IPS DF 4.7 (cell line): ENCODE measurements around the gene SECISBP2.

Source experiments
- DNase-seq: peaks from one replicate; pipeline ENCODE4 v3.0.0-alpha.2; 2013; ENCODE audit warnings: low spot score; ENCODE audit errors: extremely low read depth

The SECISBP2 gene

DNA sequence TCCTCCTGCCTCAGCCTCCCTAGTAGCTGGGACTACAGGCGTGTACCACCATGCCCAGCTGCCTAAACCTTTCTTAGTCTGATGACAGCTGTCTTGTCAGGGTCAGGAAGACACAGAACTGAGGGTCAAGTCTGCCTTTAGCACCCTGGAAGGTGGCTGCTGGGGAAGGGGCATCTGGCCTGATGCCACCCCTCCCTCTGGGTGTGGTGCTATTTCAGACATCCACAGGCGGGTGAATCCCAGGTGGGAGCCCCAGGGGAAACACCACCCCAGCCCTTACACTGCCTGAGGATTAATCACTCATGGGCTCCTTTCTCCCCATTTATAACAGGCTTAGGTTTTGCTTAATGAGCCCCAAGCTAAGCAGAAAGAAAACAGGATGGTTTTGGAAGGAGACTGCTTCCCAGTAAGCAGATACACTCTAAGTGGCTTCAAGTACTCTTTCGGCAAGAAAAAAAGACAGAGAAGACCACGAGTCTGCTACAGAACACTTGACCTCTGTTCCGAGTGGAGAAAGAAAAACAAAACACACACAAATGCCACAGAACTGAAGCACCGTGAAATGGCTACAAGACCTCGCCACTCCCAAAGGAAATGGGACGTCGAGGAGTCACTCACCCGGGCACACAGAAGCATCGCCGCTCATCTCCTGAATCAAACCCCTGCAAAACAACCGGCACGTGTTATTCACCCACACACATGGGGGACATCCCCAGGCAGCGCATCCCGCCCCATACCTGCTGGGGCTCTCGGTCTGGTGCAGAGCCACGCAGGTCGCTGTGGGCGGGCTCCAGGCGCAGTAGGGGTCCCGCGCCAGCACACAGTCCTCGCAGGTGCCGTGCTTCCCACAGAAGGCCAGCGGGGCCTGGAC is 62.4 kb downstream of the SECISBP2 start:
- no peak for DNase-seq

DNA sequence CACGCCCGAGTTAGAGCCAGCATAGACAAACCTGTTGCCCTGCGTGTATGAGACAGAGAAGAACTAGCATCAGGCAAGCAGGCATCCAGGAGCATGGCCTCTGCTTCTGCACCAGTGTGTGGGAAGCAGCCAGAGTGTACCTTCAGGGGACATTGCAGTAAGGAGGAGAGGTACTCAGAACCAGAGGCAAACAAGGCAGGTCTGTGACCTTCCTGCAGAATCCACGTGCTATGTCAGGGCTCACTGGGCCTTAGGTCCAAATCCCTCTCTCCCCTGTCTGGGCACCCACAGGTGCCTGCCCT is 63.0 kb downstream of the SECISBP2 start:
- no peak for DNase-seq

DNA sequence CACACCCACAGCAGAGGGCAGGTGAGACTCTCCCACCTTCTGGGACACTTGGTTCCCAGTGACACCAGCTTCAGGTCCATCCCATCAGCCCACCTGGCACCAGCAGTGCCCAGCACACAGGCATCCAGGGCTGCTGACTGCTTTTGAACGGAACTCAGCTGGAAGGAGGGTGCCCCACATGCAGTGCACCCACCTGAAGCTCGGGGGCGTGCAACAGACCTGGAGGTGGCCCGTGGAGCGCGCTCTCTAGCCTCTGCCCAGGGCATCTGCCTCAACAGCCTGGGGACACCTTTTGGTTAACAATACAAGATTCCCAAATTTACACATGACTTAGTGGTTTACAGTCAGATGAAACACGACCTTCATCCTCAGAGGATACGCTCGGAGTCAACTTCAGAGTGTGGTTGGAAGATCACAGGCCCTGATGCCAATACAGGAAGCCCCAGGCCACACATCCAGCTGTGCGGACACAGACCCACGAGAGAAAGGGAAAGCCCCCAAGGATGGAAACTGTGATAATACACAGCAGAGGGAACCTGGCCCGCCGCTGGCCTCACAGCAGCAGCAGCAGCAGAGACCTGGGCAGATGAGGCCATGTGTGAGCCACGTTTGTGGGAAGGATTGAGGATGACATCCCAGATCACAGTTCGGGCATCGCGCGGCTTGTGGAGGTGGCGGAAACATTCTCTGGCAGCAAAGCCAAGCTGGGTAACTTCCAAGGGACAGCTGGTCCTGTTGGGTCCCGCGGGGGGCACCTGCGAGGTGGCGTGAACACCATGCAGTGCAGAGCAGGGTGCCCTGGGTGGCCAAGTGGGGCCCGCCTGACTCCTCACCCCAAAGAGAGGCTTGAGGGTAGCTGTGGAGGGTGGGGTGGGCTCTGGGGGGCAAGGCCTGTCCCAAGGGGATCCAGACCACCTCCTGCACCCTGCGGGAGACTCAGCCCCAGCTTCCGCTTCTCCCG is 64.0 kb downstream of the SECISBP2 start:
- no peak for DNase-seq

DNA sequence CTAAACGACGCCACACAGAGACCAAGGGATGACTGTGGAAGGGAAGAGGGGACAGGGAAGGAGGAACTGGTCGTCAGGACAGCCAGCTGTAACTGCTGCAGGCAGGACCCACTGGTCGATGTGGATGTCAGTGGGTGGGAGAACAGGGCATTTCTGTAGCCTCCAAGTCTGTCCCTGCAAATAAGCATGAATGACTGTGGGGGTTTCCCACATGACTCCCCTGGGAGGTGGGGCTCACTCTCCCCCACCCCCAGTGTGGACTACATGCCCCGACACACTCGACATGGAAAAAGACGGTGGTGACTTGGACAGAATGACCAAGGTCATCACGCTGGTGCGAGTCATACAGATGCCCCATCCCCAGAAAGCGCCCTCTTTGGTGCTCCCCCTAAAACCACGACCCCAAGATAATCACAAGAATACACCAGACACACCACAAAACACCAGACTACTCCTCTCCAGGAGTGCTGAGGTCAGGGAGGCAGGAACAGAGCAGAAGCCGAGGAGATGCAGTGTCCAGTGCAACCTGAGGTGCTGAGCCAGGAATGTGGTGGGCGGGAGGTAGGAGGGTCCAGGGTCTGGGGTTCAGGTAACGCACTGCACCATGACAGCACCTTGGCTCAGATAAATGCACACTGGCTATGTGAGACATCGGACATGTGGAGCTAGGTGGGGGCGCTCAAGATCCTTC is 64.9 kb downstream of the SECISBP2 start:
- DNase-seq = no peak

DNA sequence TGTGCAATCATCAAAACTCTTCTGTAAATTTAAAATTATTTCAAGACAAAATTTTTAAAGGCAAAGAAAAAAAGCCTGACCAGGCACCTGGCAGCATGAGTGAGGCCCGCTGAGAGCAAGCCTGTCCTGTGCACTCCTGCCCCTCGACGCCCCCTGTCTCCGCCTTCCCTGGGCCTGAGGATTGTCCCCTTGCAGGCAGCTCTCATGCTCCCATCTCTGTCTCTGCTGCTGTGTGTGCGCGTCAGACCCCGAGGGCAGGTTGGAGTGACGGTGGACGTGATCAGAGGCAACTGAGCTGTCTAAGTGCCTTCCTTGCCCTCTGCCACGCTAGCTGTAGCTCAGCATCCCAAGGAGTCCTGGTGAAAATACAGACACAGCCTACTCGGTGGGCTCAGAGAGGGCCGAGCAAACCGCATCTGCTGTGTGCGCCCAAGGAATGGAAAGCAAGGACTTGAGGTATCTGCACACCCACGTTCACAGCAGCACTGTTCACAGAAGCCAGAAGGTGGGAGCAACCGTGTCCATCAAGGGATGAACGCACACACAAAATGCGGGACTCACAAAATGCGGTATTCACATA is 65.5 kb downstream of the SECISBP2 start:
- DNase-seq = no peak

DNA sequence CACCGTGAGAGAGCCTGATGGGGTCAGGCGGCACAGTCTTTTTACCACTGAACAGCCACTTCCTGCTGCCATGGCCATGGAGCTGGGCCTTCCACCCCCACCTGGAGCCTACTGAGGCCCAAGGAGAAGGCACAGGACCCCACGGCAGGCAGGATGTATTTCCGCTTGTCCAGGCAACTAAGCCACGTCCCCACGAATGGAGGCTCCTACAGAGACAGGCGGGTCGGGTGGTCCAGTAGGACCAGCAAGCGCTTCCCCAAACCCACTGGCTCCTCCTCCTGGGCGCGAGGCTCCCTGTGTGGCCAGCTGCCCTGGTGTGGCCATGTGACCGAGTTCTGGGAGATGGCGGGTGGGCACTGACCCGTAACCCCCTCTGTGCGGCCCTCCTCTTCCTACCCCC is 66.5 kb downstream of the SECISBP2 start:
- no peak for DNase-seq

DNA sequence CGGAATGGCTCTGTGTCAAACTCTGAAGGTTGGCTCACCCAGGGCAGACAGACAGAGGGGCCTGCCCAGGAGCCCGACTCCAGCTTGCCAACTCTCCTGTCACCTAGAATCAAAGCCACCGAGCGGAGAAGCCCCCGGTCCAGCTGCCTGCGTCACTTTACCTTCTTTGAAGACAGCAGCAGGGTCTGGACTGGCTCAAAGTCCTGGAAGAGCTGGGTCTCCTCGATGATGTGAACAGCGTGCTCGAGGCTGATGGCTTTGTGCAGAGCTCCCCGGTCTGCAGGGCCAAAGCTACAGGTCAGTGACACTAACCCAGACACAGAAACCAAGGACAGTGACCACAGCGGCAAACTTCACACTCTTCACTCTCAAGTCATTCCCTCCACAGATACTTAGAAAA is 67.9 kb downstream of the SECISBP2 start:
- DNase-seq = no peak

DNA sequence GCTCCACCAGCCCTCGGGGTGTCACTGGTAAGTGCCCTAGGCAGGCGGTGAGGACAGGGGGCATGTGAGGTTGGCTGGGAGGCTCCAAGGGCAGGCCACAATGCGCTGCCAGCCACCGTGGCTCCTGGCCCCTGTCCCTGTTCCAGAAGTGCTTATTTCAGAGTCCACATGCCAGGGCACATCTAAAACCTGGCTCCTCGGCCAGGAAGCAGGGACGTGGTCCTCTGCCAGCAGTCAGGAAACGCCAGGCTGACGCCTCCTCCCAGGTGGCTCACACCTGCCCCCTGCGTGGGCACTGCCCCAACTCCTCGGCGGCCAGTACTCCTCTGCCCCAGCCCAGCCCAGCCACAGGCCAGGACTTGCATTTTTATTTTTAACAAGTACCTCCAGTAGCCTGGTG is 68.5 kb downstream of the SECISBP2 start:
- no peak for DNase-seq

DNA sequence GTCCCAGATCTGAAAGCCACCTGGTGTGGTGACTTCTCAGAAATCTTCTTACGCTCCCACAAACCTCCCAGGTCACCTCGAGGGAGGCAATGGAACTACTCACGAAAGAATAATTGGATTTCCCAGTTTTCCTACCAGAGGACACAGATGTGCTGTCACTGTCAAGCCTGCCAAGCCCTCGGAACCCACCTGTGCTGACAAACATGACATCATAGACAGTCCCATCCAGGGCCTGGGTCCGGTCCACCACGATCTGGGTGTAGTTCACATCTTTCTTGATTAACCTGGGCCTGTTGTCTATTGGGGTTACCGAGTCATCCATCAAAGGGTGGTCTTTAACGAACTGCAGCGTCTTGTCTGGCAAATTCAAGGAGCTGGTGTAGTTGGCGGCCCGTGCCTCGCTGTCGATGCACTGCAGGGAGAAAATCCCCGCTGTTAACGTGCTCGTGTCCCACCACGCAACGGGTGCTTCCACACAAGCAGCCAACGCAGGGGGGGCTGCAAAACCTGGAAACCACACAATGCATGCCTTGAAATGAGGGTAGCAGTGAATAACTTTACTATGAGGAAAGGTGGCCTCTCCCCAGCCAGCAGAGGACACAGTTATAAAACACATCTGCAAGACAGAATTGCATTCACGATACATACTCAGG is 69.0 kb downstream of the SECISBP2 start:
- no peak for DNase-seq

DNA sequence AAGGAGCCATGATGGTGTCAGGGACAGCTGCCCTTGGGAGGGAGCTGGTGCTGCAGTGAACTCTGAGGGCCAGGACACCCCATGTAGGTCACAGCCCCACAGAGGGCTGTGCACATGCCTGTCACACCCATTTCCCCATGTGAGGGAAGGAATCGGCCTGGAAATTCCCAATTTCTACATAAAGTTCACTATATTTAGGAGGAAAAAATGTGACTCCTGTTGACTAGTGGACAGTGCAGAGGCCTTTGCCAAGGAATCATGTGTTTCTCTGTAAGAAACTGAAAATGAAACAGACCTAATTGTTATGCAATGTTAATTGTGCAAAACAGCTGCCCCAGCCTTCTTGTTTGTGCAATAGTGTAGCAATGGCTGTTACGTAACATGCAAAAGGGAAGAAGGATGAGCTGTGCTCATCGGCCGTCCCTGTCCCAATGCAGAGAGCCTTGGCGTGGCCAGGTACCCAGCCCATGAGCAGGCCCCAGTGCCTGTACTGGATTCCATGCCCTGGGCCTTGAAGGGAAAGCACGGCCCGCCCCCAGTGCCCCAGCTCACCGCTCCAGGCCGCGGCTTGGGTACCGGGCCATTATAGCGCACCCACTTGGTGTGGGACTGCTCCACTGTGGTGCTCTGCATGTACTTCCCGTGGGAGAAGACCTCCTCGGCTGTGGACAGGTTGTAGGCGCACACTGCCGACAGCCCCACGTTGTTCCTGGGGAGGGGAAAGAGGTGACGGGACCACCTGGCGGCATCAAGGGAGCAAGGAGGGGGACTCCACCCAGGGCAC is 70.0 kb downstream of the SECISBP2 start:
- DNase-seq = no peak

DNA sequence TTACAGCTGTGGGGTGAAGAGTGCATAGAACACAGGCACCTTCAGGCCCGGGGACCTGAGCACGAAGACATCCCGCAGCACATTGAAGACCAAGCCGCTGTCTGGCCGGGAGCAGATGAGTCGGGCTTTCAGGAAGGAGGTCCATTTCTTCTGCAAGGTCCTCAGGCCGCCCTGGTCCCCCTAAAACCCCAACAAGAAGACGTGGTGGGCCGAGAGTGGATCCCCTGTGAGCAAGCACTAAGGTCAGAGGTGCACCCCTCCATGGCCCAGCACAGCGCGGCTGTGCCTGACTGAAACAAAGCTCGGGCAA is 70.5 kb downstream of the SECISBP2 start:
- no peak for DNase-seq

DNA sequence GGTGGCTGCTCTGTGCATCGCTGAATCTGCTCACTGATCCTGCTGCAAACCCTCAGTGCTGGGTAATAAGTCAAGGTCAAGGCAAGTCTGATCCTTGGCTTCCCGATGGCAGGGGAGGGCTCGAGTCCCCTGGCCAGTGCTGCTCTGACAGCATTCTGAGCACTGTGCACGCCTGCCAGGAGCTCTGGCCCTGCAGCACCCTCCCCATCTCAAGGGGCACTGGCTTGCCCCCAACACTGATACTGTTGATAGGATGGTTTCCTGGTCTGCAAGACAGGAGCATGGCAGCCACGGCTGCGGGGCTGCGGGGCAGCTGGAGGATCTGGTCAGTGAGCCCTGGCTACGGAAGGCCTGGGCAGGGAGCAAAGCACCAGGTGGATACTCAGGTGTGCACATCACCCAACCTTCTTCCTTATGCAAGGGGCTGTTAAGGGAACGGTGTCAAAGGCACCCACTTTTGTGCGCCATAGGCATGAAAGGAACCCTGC is 71.8 kb downstream of the SECISBP2 start:
- no peak for DNase-seq

DNA sequence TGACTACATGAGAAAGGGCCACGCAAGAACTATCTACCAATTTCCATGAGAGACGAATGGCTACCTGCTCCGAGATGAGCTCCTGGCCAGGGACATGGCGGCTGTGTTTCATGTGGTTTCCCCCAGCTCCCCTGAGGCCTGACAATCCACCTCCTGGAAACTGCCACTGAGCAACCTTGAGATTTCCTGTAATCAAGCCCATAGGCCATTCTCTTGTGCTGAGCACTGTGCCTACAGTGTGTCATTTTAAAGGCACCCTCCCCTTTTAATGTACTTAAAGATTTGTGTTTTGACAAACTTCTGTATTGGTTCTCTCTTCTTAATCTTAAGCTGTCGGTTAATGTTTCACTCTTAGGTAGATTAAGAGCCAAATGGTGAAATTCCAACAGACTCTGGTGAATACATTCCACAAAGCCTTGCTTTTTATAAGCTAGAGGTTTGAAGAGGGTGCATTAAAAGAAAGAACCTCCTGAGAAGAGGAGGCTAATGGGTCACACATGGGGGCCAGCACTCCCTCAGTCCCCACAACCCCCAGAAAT is 72.3 kb downstream of the SECISBP2 start:
- DNase-seq = no peak

DNA sequence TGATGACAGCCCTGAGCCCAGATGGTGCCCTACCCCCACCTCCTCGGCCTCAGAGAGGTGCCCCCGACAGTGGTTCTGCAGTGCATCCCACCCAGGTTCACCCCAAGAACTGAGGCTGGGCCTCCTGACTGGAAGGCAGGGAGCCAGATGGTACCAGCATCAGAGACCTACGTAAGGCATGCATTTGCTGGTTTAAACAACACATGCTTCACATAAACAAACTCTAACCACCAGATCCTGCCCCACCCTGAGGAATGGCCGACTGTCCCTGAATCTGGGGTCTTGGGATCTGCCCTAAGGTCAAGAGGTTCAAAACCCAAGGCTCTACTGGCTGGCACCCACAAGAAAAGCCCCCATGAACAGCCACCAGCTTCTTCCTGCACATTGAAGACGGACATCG is 73.3 kb downstream of the SECISBP2 start:
- no peak for DNase-seq

DNA sequence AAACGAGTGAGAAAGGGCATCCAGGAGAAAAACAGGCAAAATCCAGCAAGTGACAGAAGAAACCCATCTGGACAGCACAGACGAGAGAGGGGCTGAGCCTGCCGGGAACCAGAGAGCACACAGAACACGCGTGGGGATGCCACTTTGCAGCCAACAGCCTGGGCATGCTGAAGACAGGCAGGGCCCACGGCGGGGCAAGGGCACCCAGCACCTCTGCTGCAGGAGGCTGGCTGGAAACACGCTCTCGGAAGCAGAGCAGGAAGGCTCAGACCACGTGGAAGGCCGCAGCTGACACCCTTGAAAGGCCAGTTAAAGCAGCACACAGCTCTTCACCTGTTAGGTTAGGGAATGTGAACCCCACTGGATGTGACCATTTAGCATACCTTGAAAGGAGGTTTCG is 76.1 kb downstream of the SECISBP2 start:
- no peak for DNase-seq

DNA sequence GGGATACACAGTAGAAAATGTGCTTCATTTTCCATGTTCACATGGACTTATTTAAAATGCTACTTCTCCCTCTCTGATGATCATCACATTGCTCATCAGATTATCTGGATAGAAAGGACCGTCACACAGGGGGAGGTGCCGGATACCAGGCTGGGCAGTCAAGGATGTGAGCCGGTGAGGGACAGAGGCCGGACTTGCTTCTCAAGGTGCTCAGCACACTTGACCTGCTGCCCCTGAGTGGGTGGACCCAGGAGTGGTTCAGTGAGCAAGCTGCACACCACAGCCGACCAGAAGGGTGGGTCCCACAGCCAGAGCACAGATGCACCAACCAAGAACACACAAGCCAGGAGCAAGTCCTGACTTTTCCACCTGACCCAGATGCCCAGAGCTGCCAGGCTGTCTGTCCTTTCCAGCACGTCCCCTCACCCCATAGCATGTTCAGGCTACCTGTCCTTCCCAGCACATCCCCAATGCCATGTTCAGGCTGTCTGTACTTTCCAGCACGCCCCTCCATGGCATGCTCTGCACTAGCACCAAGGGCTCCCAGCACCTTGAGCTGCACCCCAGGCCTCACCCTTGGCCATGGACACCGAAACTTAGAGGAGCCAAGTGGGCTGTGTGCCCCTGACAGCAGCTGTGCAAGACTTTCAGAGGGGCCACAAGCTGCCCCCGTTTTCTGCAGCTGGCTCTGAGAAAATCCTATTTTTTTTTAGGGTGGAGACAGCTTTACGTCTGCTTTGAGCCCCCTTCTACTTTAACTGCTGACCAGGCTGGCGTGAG is 77.8 kb downstream of the SECISBP2 start:
- DNase-seq = no peak

DNA sequence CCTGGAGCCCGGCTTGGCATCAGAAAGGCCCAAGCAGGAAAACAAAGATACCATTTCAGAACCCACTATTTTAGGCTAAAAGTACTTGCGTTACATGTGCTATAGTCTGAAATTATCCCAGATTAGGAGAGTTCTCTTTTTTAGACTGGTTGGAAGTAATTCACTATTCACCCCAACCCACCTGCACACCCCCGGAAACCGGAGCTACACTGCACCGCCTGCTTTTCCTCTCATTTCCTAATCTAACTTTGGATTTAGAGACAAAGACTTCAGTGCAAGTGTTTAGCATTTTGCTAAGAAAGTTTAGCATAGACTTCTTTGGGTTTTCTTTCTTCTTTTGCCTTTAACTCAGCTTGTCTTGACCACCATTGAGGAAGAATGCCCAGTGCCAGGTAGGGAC is 79.2 kb downstream of the SECISBP2 start:
- DNase-seq = no peak

DNA sequence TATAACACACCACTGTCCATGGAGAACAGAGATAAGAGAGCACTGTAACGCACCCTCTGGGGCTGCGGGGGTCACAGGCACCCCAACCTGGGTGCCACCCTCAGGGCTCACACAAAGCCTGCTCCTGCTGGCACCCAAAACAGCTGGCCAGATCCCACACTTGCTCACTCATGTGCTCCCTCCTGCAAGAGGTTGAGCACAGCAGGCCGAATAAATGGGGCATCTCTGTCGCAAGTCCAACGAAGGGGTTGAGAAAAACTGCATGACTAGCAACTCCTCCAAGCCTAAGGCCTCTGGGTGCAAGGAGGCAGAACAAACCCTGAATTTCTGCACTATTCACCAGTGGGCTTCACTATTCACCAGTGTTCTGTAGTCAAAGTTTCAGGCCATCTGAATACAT is 80.3 kb downstream of the SECISBP2 start:
- DNase-seq = no peak

DNA sequence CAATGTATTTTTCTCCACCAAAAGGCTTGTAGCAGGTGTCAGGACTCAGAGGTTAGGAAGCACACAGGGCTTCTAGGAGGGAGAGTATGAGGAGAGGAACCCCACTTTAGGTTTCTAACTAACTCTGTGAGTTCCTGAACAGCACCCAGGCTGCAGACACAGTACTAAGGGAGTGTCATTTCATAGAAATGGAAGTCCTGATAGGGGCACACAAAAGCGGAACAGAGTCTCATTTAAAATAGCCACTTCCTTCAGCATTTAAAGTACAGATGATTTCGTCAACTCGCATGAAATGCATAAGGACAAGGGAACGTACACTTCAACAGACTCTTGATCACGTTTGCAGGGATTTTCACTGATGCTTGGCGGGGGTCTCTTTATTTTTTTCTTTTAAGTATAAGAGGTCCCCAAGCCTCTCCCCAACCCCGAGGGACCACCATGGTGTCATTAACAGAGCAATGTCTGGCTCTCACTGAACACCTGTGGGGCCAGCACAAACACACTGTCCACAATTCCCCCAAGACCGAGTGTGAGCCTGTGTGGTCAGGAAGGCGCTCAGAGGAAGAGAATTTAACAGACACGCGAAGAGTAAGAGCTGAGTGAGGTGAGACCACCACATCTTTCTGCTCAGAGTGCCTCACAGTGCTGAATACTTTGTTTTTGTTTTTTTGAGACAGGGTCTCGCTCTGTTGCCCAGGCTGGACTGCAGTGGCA is 82.3 kb downstream of the SECISBP2 start:
- no peak for DNase-seq
